Transverse colon (tissue), 4 donors: Measurements from ENCODE around the gene SCGB1A1. TPM values are rescaled to one million over a fixed set of nuclear protein-coding genes. Genes with fewer than 3 reads are reported as not detected.
A peak's percentile ranks its signal among the peaks of the same experiment; 100 is the strongest.

Source experiments
- DNase-seq: peaks from one replicate; pipeline ENCODE4 v3.0.0-alpha.2; 2019
- H3K27ac ChIP-seq, 4 donors: fragments of 200-600 bp; sonication (generic); 2 replicates each; pipeline ENCODE4 v1.5.1; 2016 to 2018; ENCODE audit warnings: inconsistent platforms in 4 of 4
- H3K27me3 ChIP-seq: fragments of 200-600 bp; sonication (generic); 2 replicates; pipeline ENCODE4 v1.5.1; 2017; ENCODE audit warnings: inconsistent platforms
- H3K36me3 ChIP-seq, 4 donors: fragments of 200-600 bp; sonication (generic); 2 replicates each; pipeline ENCODE4 v1.5.1; 2017 to 2019; ENCODE audit warnings: inconsistent platforms in 4 of 4
- H3K4me1 ChIP-seq, 4 donors: fragments of 200-600 bp; sonication (generic); 2 replicates each; pipeline ENCODE4 v1.5.1; 2017 to 2020; ENCODE audit warnings: inconsistent platforms in 4 of 4
- H3K4me3 ChIP-seq, 4 donors: fragments of 200-600 bp; sonication (generic); 1 replicate in 1 of 4; 2 replicates in 3 of 4; pipeline versions ENCODE4 v1.5.1 to v1.6.1; 2017 to 2019; ENCODE audit warnings: inconsistent platforms in 4 of 4
- H3K9me3 ChIP-seq, 2 donors: fragments of 200-600 bp; sonication (generic); 2 replicates each; pipeline ENCODE4 v1.5.1; 2017 to 2019; ENCODE audit warnings: inconsistent platforms in 2 of 2
- EP300 ChIP-seq: sonication (generic); formaldehyde crosslinking; IDR thresholded peaks from one replicate; pipeline ENCODE4 v1.6.1; 2017; ENCODE audit warnings: antibody characterized with exemption, low read depth
- POLR2A ChIP-seq: fragments of 450-650 bp; IDR thresholded peaks from one replicate; pipeline ENCODE4 v1.6.1; 2016; ENCODE audit warnings: antibody characterized with exemption, mild to moderate bottlenecking, moderate library complexity
- POLR2AphosphoS5 ChIP-seq, 3 donors: sonication (generic); formaldehyde crosslinking; IDR thresholded peaks; one replicate each; pipeline ENCODE4 v1.6.1; 2016; ENCODE audit warnings: antibody characterized with exemption in 3 of 3
- WGBS, 2 donors: methylation state at CpG; one replicate each; pipeline ENCODE4 v1.1.5; 2018; ENCODE audit warnings: low coverage in 1 of 2; 5-methylcytosine and 5-hydroxymethylcytosine counted together
- in situ Hi-C, 4 donors: fragments of 200-750 bp; cut with MboI; loops; one replicate each; pipeline versions ENCODE4 v1.15.0 to v1.15.1; 2017; ENCODE audit warnings: low sequenced_read_pairs in 3 of 4, low pct_ligation_motif_present in 1 of 4, low pct_unique_long_range_greater_than_20kb in 1 of 4
- intact Hi-C: fragments of 100-400 bp; cut with DNase I; formaldehyde crosslinking; loops from one replicate; pipeline ENCODE4 v1.15.1; 2023; ENCODE audit warnings: low total_unique reads
- total RNA-seq, 4 donors: library from RNA; depleted of rRNA; stranded (reverse); fragments of >200 nt; gene quantifications; one replicate each; pipeline ENCODE4 v1.1.0, GENCODE V29; 2016
- TF ChIP-seq, protein P1 (sequence below), 5 experiments: fragments of 200-600 bp in 3 of 5; fragments of 450-650 bp in 2 of 5; sonication (generic) in 3 of 5; IDR thresholded peaks; 1 replicate in 2 of 5; 2 replicates in 3 of 5; pipeline ENCODE4 v1.5.1; 2016 to 2017; ENCODE audit warnings: antibody characterized with exemption in 5 of 5, inconsistent platforms in 3 of 5, mild to moderate bottlenecking in 2 of 5, moderate library complexity in 1 of 5

The SCGB1A1 gene
- total RNA-seq, 4 donors from 2014 or later: not detected

- in situ Hi-C loops (loop anchor here in 1 of 4 donors (25.0 kb wide), 1 partner anchor 274 kb away; the partner anchor contains the start of genes LRRN4CL and UBXN1), intact Hi-C loops (no loop called here)
- no peak overlapping the region for H3K4me3 ChIP-seq
- H3K27me3 ChIP-seq: no peaks in the 10 kb centered on the region
- DNase-seq: no peak
- no peak for TF ChIP-seq POLR2A
- TF ChIP-seq, protein P1, sequence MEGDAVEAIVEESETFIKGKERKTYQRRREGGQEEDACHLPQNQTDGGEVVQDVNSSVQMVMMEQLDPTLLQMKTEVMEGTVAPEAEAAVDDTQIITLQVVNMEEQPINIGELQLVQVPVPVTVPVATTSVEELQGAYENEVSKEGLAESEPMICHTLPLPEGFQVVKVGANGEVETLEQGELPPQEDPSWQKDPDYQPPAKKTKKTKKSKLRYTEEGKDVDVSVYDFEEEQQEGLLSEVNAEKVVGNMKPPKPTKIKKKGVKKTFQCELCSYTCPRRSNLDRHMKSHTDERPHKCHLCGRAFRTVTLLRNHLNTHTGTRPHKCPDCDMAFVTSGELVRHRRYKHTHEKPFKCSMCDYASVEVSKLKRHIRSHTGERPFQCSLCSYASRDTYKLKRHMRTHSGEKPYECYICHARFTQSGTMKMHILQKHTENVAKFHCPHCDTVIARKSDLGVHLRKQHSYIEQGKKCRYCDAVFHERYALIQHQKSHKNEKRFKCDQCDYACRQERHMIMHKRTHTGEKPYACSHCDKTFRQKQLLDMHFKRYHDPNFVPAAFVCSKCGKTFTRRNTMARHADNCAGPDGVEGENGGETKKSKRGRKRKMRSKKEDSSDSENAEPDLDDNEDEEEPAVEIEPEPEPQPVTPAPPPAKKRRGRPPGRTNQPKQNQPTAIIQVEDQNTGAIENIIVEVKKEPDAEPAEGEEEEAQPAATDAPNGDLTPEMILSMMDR (IDR thresholded peaks at IDR 0.05): no peak
- TF ChIP-seq POLR2AphosphoS5 (IDR thresholded peaks at IDR 0.05): no peak
- no peak for TF ChIP-seq EP300
- H3K36me3 ChIP-seq: no peaks in the 10 kb centered on the region
- peaks cover 0 to 4% (median 0%) of the 10 kb centered on the region in 4 donors for H3K4me1 ChIP-seq
- no peak overlapping the region for H3K27ac ChIP-seq
- H3K9me3 ChIP-seq: no peaks in the 10 kb centered on the region
- WGBS, 2 donors: 69% methylated on average over 8 of the region's 8 CpGs; no CpG with 5 or more reads in 1 of the 2 donors
Measured at GRCh38 chr11:62413060-62413696, 5.7 kb upstream of the SCGB1A1 start.

- in situ Hi-C loops: loop anchor here in 1 of 4 donors (25.0 kb wide), 1 partner anchor 271 kb away; the partner anchor contains the start of genes LRRN4CL and UBXN1
- no peaks in the 10 kb centered on the region for H3K27me3 ChIP-seq
- H3K27ac ChIP-seq: no peak overlapping the region
- DNase-seq: no peak
- intact Hi-C loops: no loop called here
- H3K36me3 ChIP-seq: no peaks in the 10 kb centered on the region
- no peak for TF ChIP-seq POLR2A
- TF ChIP-seq, protein P1 (IDR thresholded peaks at IDR 0.05): no peak
- TF ChIP-seq EP300: no peak
- TF ChIP-seq POLR2AphosphoS5 (IDR thresholded peaks at IDR 0.05): no peak
- H3K4me3 ChIP-seq: no peak overlapping the region
- H3K4me1 ChIP-seq: peaks cover 9 to 31% (median 14%) of the 10 kb centered on the region in 4 donors
- 94 to 97% methylated on average over 11 to 12 of the region's 12 CpGs for WGBS, 2 donors
- no peaks in the 10 kb centered on the region for H3K9me3 ChIP-seq
Measured at GRCh38 chr11:62416596-62416995, 2.2 kb upstream of the SCGB1A1 start.

GRCh38 chr11:62418136-62418535 lies 697 bp upstream of the SCGB1A1 start:
- no peak for DNase-seq
- in situ Hi-C loops: loop anchor here in 1 of 4 donors (25.0 kb wide), 1 partner anchor 269 kb away; the partner anchor contains the start of genes LRRN4CL and UBXN1
- WGBS, 2 donors: 56 to 80% methylated on average over 4 to 5 of the region's 5 CpGs
- intact Hi-C loops: no loop called here
- no peaks in the 10 kb centered on the region for H3K9me3 ChIP-seq
- H3K4me1 ChIP-seq: peaks cover 9 to 36% (median 14%) of the 10 kb centered on the region in 4 donors
- no peaks in the 10 kb centered on the region for H3K36me3 ChIP-seq
- TF ChIP-seq POLR2AphosphoS5 (IDR thresholded peaks at IDR 0.05) (no peak), EP300 (no peak), POLR2A (no peak)
- TF ChIP-seq, protein P1 (IDR thresholded peaks at IDR 0.05): no peak
- H3K4me3 ChIP-seq: no peak overlapping the region
- peak overlapping the region in 2 of 4 donors; percentile 3 to 59 for H3K27ac ChIP-seq
- H3K27me3 ChIP-seq: no peaks in the 10 kb centered on the region

DNA sequence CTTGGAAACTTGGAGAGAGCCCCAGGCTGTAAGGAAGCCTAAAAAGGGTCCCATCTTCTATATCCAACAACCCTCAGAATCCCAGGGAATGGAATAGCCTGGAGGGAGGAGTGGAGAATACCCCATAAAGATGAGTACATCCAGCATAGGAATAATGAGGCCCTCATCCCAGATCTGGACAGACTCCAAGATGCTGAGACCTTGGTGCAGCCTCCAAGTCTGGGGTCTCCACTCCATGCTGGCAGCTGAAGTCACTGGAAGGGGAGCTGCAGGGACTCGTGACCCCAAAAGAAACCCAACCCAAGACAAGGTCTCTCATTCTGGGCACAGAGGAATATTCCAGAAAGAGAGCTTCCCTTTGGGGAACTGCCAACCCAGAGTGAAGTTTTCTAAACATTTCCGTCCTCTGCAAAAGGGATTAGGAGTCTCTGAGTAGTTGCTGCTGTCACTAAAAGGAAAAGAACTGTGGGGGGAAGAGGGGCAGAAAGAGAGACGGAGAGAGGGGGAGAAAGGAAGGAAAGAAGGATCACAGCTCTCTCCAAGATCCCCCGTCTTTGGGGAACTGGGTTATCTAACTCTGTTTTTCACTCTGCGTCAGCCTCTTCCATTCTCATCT lies 589 bp downstream of the SCGB1A1 start:
- in situ Hi-C loops (loop anchor here in 1 of 4 donors (25.0 kb wide), 1 partner anchor 268 kb away; the partner anchor contains the start of genes LRRN4CL and UBXN1), intact Hi-C loops (no loop called here)
- no peaks in the 10 kb centered on the region for H3K36me3 ChIP-seq
- H3K4me3 ChIP-seq: no peak overlapping the region
- H3K9me3 ChIP-seq: no peaks in the 10 kb centered on the region
- peak overlapping the region; percentile 59 to 81 (median 72) for H3K27ac ChIP-seq
- WGBS, 2 donors: 31 to 44% methylated on average over 2 to 5 of the region's 5 CpGs
- no peaks in the 10 kb centered on the region for H3K27me3 ChIP-seq
- DNase-seq: no peak
- TF ChIP-seq POLR2AphosphoS5 (IDR thresholded peaks at IDR 0.05) (no peak), EP300 (no peak), POLR2A (no peak)
- TF ChIP-seq, protein P1 (IDR thresholded peaks at IDR 0.05): no peak
- H3K4me1 ChIP-seq: peaks cover 9 to 37% (median 15%) of the 10 kb centered on the region in 4 donors
